Thoracic aorta (tissue), 2 donors: ENCODE results near the gene ITGBL1. TPM values are rescaled to one million over a fixed set of nuclear protein-coding genes. Genes with fewer than 3 reads are reported as not detected.
A peak's percentile ranks its signal among the peaks of the same experiment; 100 is the strongest.

Experiments
- ATAC-seq: fragments of 150-250 bp; one replicate; pipeline ENCODE4 v1.8.0; 2017; ENCODE audit warnings: low read depth; ENCODE audit not compliant: insufficient number of reproducible peaks, low FRiP score
- DNase-seq: peaks from one replicate; pipeline ENCODE4 v3.0.0-alpha.2; 2020; ENCODE audit warnings: low spot score
- H3K27ac ChIP-seq, 2 donors: fragments of 200-600 bp; sonication (generic); 1 replicate in 1 of 2; 2 replicates in 1 of 2; pipeline ENCODE4 v1.5.1; 2016; ENCODE audit warnings: mild to moderate bottlenecking in 2 of 2, moderate library complexity in 2 of 2
- H3K27me3 ChIP-seq: fragments of 200-600 bp; sonication (generic); replicated peaks from 2 replicates; pipeline ENCODE4 v1.6.0; 2016; ENCODE audit warnings: mild to moderate bottlenecking; ENCODE audit not compliant: insufficient read depth
- H3K36me3 ChIP-seq: fragments of 200-600 bp; sonication (generic); one replicate; pipeline ENCODE4 v1.5.1; 2016
- H3K4me1 ChIP-seq, 2 donors: fragments of 200-600 bp; sonication (generic); 1 replicate in 1 of 2; 2 replicates in 1 of 2; pipeline versions ENCODE4 v1.5.1 to v1.6.0; 2016; ENCODE audit warnings: low read depth in 2 of 2, mild to moderate bottlenecking in 1 of 2; ENCODE audit not compliant: control insufficient read depth in 1 of 2
- H3K4me3 ChIP-seq: fragments of 200-600 bp; sonication (generic); 2 replicates; pipeline ENCODE4 v1.5.1; 2016; ENCODE audit warnings: mild to moderate bottlenecking
- H3K9me3 ChIP-seq: fragments of 200-600 bp; sonication (generic); 2 replicates; pipeline ENCODE4 v1.5.1; 2016
- total RNA-seq, 2 donors: library from RNA; depleted of rRNA; stranded (reverse); fragments of >200 nt; gene quantifications; one replicate each; pipeline versions ENCODE4 v1.1.0 to v1.2.3, GENCODE V29; 2016
- TF ChIP-seq, protein P1 (sequence below): fragments of 200-600 bp; sonication (generic); IDR thresholded peaks from one replicate; pipeline ENCODE4 v1.5.1; 2019; ENCODE audit warnings: antibody characterized with exemption

The ITGBL1 gene
- total RNA-seq, 2 donors from 2014 or later, result 179 to 224 TPM

GRCh38 chr13:101695870-101696516 lies 243.5 kb downstream of the ITGBL1 start:
- no peak for DNase-seq
- Histone ChIP-seq H3K27ac (no peak overlapping the region), H3K4me3 (no peak overlapping the region), H3K9me3 (no peaks in the 10 kb centered on the region), H3K27me3 (no peaks in the 10 kb centered on the region), H3K36me3 (no peaks in the 10 kb centered on the region), H3K4me1 (peaks cover 3 to 14% of the 10 kb centered on the region in 2 donors)
- no peak for ATAC-seq
- TF ChIP-seq, protein P1, sequence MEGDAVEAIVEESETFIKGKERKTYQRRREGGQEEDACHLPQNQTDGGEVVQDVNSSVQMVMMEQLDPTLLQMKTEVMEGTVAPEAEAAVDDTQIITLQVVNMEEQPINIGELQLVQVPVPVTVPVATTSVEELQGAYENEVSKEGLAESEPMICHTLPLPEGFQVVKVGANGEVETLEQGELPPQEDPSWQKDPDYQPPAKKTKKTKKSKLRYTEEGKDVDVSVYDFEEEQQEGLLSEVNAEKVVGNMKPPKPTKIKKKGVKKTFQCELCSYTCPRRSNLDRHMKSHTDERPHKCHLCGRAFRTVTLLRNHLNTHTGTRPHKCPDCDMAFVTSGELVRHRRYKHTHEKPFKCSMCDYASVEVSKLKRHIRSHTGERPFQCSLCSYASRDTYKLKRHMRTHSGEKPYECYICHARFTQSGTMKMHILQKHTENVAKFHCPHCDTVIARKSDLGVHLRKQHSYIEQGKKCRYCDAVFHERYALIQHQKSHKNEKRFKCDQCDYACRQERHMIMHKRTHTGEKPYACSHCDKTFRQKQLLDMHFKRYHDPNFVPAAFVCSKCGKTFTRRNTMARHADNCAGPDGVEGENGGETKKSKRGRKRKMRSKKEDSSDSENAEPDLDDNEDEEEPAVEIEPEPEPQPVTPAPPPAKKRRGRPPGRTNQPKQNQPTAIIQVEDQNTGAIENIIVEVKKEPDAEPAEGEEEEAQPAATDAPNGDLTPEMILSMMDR, result no peak

GRCh38 chr13:101697745-101698144 lies 245.3 kb downstream of the ITGBL1 start:
- no peak overlapping the region for H3K27ac ChIP-seq
- no peak for ATAC-seq
- H3K36me3 ChIP-seq, result no peaks in the 10 kb centered on the region
- no peaks in the 10 kb centered on the region for H3K9me3 ChIP-seq
- no peaks in the 10 kb centered on the region for H3K27me3 ChIP-seq
- no peak overlapping the region for H3K4me3 ChIP-seq
- no peak for DNase-seq
- TF ChIP-seq, protein P1, result no peak
- peaks cover 3 to 17% of the 10 kb centered on the region in 2 donors for H3K4me1 ChIP-seq

GRCh38 chr13:101698400-101698799 lies 245.9 kb downstream of the ITGBL1 start:
- Histone ChIP-seq H3K27ac (no peak overlapping the region), H3K27me3 (no peaks in the 10 kb centered on the region), H3K4me3 (no peak overlapping the region), H3K9me3 (no peaks in the 10 kb centered on the region), H3K36me3 (no peaks in the 10 kb centered on the region), H3K4me1 (peaks cover 3 to 17% of the 10 kb centered on the region in 2 donors)
- TF ChIP-seq, protein P1, result no peak
- ATAC-seq (no peak), DNase-seq (no peak)

GRCh38 chr13:101700598-101700997 lies 248.1 kb downstream of the ITGBL1 start:
- TF ChIP-seq, protein P1, result no peak
- H3K9me3 ChIP-seq, result no peaks in the 10 kb centered on the region
- H3K27ac ChIP-seq, result peak overlapping the region; percentile 74 to 83
- no peaks in the 10 kb centered on the region for H3K36me3 ChIP-seq
- H3K4me1 ChIP-seq, result peaks cover 3 to 17% of the 10 kb centered on the region in 2 donors
- peak; percentile 86 for ATAC-seq
- H3K4me3 ChIP-seq, result peak overlapping the region; percentile 12
- no peaks in the 10 kb centered on the region for H3K27me3 ChIP-seq
- no peak for DNase-seq

DNA sequence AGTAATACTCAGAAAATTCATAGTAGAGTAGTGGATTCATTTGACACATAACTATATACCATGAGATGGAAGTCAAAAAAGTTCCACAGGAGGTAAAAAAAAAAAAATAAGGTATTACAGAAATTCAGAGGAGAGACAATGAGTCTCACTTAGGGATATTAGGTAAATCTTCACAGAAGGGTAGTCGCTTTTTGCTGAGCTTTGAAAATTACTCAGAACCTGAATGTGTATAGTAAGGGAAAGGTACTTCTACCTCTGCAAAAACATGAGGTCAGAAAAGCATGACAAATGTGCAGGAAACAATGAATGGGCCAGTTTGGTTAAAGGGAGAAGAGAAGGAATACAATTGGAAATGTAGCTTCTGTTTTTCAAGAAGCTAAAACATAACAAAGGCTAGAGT lies 250.6 kb downstream of the ITGBL1 start:
- Histone ChIP-seq H3K9me3 (no peaks in the 10 kb centered on the region), H3K27ac (no peak overlapping the region), H3K4me3 (no peak overlapping the region), H3K4me1 (peaks cover 3 to 17% of the 10 kb centered on the region in 2 donors), H3K27me3 (no peaks in the 10 kb centered on the region), H3K36me3 (peaks cover 7% of the 10 kb centered on the region)
- DNase-seq (no peak), ATAC-seq (no peak)
- TF ChIP-seq, protein P1, result no peak
